Gastrocnemius medialis (tissue), 4 donors: ENCODE results near the gene HDC. TPM values are rescaled to one million over a fixed set of nuclear protein-coding genes. Genes with fewer than 3 reads are reported as not detected.

Experiments
- ATAC-seq, 2 donors: fragments of 150-250 bp; one replicate each; pipeline ENCODE4 v1.9.1; 2016
- DNase-seq, 2 donors: peaks; one replicate each; pipeline ENCODE4 v3.0.0-alpha.2; 2019
- H3K27ac ChIP-seq, 4 donors: fragments of 200-600 bp; sonication (generic); 1 replicate in 1 of 4; 2 replicates in 3 of 4; pipeline ENCODE4 v1.5.1; 2016 to 2018; ENCODE audit warnings: mild to moderate bottlenecking in 2 of 4, moderate library complexity in 1 of 4
- H3K27me3 ChIP-seq, 3 donors: fragments of 200-600 bp; sonication (generic) in 2 of 3; 1 replicate in 1 of 3; 2 replicates in 2 of 3; pipeline versions ENCODE4 v1.5.1 to v1.6.0; 2016 to 2019; ENCODE audit warnings: mild to moderate bottlenecking in 1 of 3, moderate library complexity in 1 of 3
- H3K36me3 ChIP-seq, 2 donors: fragments of 200-600 bp; sonication (generic) in 1 of 2; one replicate each; pipeline ENCODE4 v1.5.1; 2017 to 2018
- H3K4me1 ChIP-seq, 2 donors: fragments of 200-600 bp; sonication (generic) in 1 of 2; one replicate each; pipeline ENCODE4 v1.5.1; 2016 to 2017; ENCODE audit warnings: mild to moderate bottlenecking in 2 of 2
- H3K4me3 ChIP-seq, 4 donors: fragments of 200-600 bp; sonication (generic) in 3 of 4; 1 replicate in 1 of 4; 2 replicates in 3 of 4; pipeline ENCODE4 v1.5.1; 2016 to 2019; ENCODE audit warnings: mild to moderate bottlenecking in 2 of 4
- H3K9me3 ChIP-seq, 3 donors: fragments of 200-600 bp; sonication (generic) in 2 of 3; 1 replicate in 1 of 3; 2 replicates in 2 of 3; pipeline ENCODE4 v1.5.1; 2016 to 2019
- CTCF ChIP-seq, 5 experiments: fragments of 450-650 bp in 3 of 5; fragments of 200-600 bp in 2 of 5; sonication (generic) in 2 of 5; IDR thresholded peaks in 4 of 5; conservative IDR thresholded peaks in 1 of 5; 1 replicate in 4 of 5; 2 replicates in 1 of 5; pipeline ENCODE4 v1.5.1; 2016 to 2019; ENCODE audit warnings: antibody characterized with exemption in 5 of 5, mild to moderate bottlenecking in 3 of 5, moderate library complexity in 3 of 5
- POLR2A ChIP-seq, 2 donors: fragments of 450-650 bp; IDR thresholded peaks; one replicate each; pipeline ENCODE4 v1.6.1; 2017; ENCODE audit warnings: antibody characterized with exemption in 2 of 2, mild to moderate bottlenecking in 2 of 2, moderate library complexity in 2 of 2
- in situ Hi-C, 4 donors: fragments of 200-750 bp; cut with MboI; loops; one replicate each; pipeline versions ENCODE4 v1.15.0 to v1.8.0; 2017; ENCODE audit warnings: low sequenced_read_pairs in 4 of 4
- intact Hi-C: fragments of 100-400 bp; cut with DNase I; formaldehyde crosslinking; loops from one replicate; pipeline ENCODE4 v1.15.1; 2023; ENCODE audit warnings: low total_unique reads
- total RNA-seq, 4 donors: library from RNA; depleted of rRNA; stranded (reverse); fragments of >200 nt; gene quantifications; one replicate each; pipeline versions ENCODE4 v1.1.0 to v1.2.3, GENCODE V29; 2016

Gene HDC
- total RNA-seq, 4 donors from 2014 or later: 0.09 to 0.20 TPM; not detected in 2

- in situ Hi-C loops (no loop called here), intact Hi-C loops (no loop called here)
- Histone ChIP-seq H3K27ac (no peak overlapping the region), H3K4me1 (no peaks in the 10 kb centered on the region), H3K27me3 (no peaks in the 10 kb centered on the region), H3K9me3 (no peaks in the 10 kb centered on the region), H3K4me3 (no peak overlapping the region), H3K36me3 (no peaks in the 10 kb centered on the region)
- no peak for ATAC-seq
- DNase-seq: no peak
- TF ChIP-seq CTCF (IDR thresholded peaks at IDR 0.05 in 4 of 5, conservative IDR thresholded peaks at IDR 0.05 in 1 of 5): no peak
- no peak for TF ChIP-seq POLR2A (IDR thresholded peaks at IDR 0.05)
These were observed 59.5 kb downstream of the HDC start for GRCh38 chr15:50206020-50206419.

GRCh38 chr15:50202003-50202402, 63.5 kb downstream of the HDC start:
- H3K36me3 ChIP-seq: no peaks in the 10 kb centered on the region
- H3K9me3 ChIP-seq: no peaks in the 10 kb centered on the region
- H3K4me3 ChIP-seq: no peak overlapping the region
- no peaks in the 10 kb centered on the region for H3K4me1 ChIP-seq
- in situ Hi-C loops (no loop called here), intact Hi-C loops (no loop called here)
- peaks cover 0 to 2% (median 0%) of the 10 kb centered on the region in 3 donors for H3K27me3 ChIP-seq
- no peak overlapping the region for H3K27ac ChIP-seq
- ATAC-seq (no peak), DNase-seq (no peak)
- TF ChIP-seq CTCF (IDR thresholded peaks at IDR 0.05 in 4 of 5, conservative IDR thresholded peaks at IDR 0.05 in 1 of 5) (no peak), POLR2A (IDR thresholded peaks at IDR 0.05) (no peak)

DNA sequence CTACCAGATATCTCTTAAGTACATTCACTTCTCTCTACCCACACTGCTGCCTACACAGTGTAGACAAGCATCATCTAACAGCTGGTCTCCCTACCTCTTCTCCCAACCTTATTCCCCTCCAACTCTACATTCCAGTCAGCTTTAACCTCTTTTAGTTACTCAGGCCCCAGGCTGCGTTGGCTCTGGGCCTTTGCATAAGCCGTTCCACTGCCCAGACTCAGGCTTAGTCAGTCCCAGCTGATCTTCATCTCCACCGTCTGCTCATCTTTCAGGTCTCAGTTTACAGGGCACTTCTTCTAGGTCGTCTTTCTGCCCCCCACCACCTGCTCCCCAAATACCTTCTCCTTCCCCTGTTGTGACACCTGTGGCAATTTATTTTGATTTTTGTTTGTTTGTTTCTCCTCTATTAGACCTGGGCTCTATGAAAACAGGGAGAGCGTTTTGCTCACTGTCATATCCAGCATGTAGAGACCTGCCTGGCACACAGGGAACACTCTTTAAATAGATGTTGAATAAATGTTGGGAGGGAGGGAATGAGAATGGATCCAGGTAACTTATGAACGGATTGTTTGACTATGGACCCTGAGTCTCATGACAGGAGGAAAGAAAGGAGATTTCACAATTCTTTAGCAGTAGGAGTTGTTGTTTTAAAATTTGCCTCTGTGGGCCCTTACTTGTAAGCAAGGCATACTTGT, 72.5 kb downstream of the HDC start:
- Histone ChIP-seq H3K4me1 (no peaks in the 10 kb centered on the region), H3K9me3 (no peaks in the 10 kb centered on the region), H3K27me3 (peaks cover 0 to 2% (median 0%) of the 10 kb centered on the region in 3 donors), H3K27ac (no peak overlapping the region), H3K4me3 (no peak overlapping the region), H3K36me3 (no peaks in the 10 kb centered on the region)
- in situ Hi-C loops (no loop called here), intact Hi-C loops (no loop called here)
- DNase-seq (no peak), ATAC-seq (no peak)
- TF ChIP-seq POLR2A (IDR thresholded peaks at IDR 0.05): no peak
- no peak for TF ChIP-seq CTCF (IDR thresholded peaks at IDR 0.05 in 4 of 5, conservative IDR thresholded peaks at IDR 0.05 in 1 of 5)

GRCh38 chr15:50192164-50192563, 73.4 kb downstream of the HDC start:
- Histone ChIP-seq H3K9me3 (no peaks in the 10 kb centered on the region), H3K36me3 (no peaks in the 10 kb centered on the region), H3K27ac (no peak overlapping the region), H3K4me3 (no peak overlapping the region), H3K4me1 (no peaks in the 10 kb centered on the region), H3K27me3 (no peaks in the 10 kb centered on the region)
- in situ Hi-C loops (no loop called here), intact Hi-C loops (no loop called here)
- TF ChIP-seq CTCF (IDR thresholded peaks at IDR 0.05 in 4 of 5, conservative IDR thresholded peaks at IDR 0.05 in 1 of 5) (no peak), POLR2A (IDR thresholded peaks at IDR 0.05) (no peak)
- ATAC-seq: no peak
- DNase-seq: no peak

Other genes starting within 250 kb of the HDC start
- gene ATP8B4, start 146.5 kb downstream of the HDC start, total RNA-seq: 1 to 10 TPM; 1.7 to 3.4 (median 2.4) TPM
- gene SLC27A2, start 83.5 kb downstream of the HDC start, total RNA-seq: under 1 TPM in 3 of 4 donors, not detected in 1; 0.29 to 0.69 (median 0.46) TPM
- 10 to 100 TPM in 1 of 4 donors, 1 to 10 TPM in 3; 7.4 to 11.5 (median 8.7) TPM for gene GABPB1, start 89.5 kb upstream of the HDC start, total RNA-seq
- gene USP8, start 158.7 kb upstream of the HDC start, total RNA-seq: 10 to 100 TPM; 30.8 to 49.3 (median 46.8) TPM